H1 (cell line): Measurements from ENCODE around the gene EVPLL. TPM values are rescaled to one million over a fixed set of nuclear protein-coding genes. Genes with fewer than 3 reads are reported as not detected.

ENCODE experiments used
- KDM4A ChIP-seq: IDR thresholded peaks from one replicate; pipeline ENCODE4 v1.7.1; 2012; ENCODE audit warnings: low read depth, mild to moderate bottlenecking, moderate library complexity, low read length, inconsistent platforms; ENCODE audit not compliant: severe bottlenecking
- RFX5 ChIP-seq: IDR thresholded peaks from 2 replicates; pipeline ENCODE4 v1.6.1; 2011; ENCODE audit warnings: low read depth, low read length, improper control_type of control experiment, borderline replicate concordance
- polyA plus RNA-seq, 7 experiments: library from polyadenylated mRNA; depleted of rRNA in 3 of 7; stranded (reverse) in 5 of 7; unstranded in 2 of 7; fragments of >200 nt in 5 of 7; fragments of 200-250 nt in 2 of 7; gene quantifications; 1 replicate in 5 of 7; 2 replicates in 1 of 7; 4 replicates in 1 of 7; pipeline versions ENCODE4 v1.2.1 to v1.2.3, GENCODE V29; 2011 to 2013; ENCODE audit warnings: missing spikeins in 2 of 7, mixed read lengths in 2 of 7
- total RNA-seq: library from RNA; stranded (reverse); fragmentation: NEBNext Ultra II Directional; extraction: Animal tissue kit (Norgen Biotek cat#: 25700); gene quantifications from 2 replicates; pipeline ENCODE4 v1.2.1, GENCODE V29; 2021
- TF ChIP-seq, protein P1 (sequence below): IDR thresholded peaks from 2 replicates; pipeline ENCODE4 v1.6.1; 2011; ENCODE audit warnings: low read length, improper control_type of control experiment

The EVPLL gene
- total and polyA plus RNA-seq, 2 of the 8 experiments (the other 6 are each of a cell fraction or from before 2014, with no cell fraction given), result 0.06 TPM; not detected in 1

DNA sequence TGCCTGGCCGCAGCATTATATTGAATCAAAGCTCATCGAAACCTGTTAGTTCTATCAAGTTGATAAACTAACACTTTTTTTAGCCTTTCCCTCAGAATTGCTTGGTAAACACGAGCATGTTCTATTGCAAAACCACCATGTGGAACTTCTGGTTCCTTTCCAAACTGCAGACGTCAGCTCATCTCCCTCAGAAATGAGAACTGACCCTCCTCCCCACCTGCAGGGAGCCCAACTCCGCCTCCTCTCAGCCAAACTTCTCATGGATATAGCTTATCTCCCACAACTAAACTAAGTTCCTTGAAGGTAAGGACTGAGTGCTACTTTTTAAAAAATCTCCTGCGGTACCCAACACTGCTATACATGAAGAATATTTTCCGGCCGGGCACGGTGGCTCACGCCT lies 21.0 kb upstream of the EVPLL start (continued):
- TF ChIP-seq KDM4A (no peak), RFX5 (no peak)
- TF ChIP-seq, protein P1, sequence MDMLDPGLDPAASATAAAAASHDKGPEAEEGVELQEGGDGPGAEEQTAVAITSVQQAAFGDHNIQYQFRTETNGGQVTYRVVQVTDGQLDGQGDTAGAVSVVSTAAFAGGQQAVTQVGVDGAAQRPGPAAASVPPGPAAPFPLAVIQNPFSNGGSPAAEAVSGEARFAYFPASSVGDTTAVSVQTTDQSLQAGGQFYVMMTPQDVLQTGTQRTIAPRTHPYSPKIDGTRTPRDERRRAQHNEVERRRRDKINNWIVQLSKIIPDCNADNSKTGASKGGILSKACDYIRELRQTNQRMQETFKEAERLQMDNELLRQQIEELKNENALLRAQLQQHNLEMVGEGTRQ, result no peak
